Upper lobe of left lung (tissue), 6 donors: ENCODE measurements around the gene CLSTN3. TPM values are rescaled to one million over a fixed set of nuclear protein-coding genes. Genes with fewer than 3 reads are reported as not detected.
A peak's percentile ranks its signal among the peaks of the same experiment; 100 is the strongest.

ENCODE experiments used
- ATAC-seq, 2 donors: fragments of 200-7000 bp; cut with Tn5 transposase; one replicate each; pipeline ENCODE4 v1.9.1; 2022; ENCODE audit warnings: mild to moderate bottlenecking in 2 of 2, moderate library complexity in 2 of 2; ENCODE audit not compliant: low FRiP score in 2 of 2
- DNase-seq, 2 donors: peaks; one replicate each; pipeline ENCODE4 v3.0.0-alpha.2; 2019 to 2020
- H3K27ac ChIP-seq, 4 donors: fragments of 200-600 bp; sonication (generic); one replicate each; pipeline ENCODE4 v1.5.1; 2016 to 2019
- H3K27me3 ChIP-seq, 4 donors: fragments of 200-600 bp; sonication (generic); one replicate each; pipeline ENCODE4 v1.5.1; 2017 to 2019
- H3K36me3 ChIP-seq, 4 donors: fragments of 200-600 bp; sonication (generic); one replicate each; pipeline ENCODE4 v1.5.1; 2016 to 2019
- H3K4me1 ChIP-seq, 4 donors: fragments of 200-600 bp; sonication (generic); one replicate each; pipeline ENCODE4 v1.5.1; 2018 to 2019
- H3K4me3 ChIP-seq, 4 donors: fragments of 200-600 bp; sonication (generic); one replicate each; pipeline ENCODE4 v1.5.1; 2017 to 2019; ENCODE audit warnings: mild to moderate bottlenecking in 2 of 4, moderate library complexity in 1 of 4
- H3K9me3 ChIP-seq, 4 donors: fragments of 200-600 bp; sonication (generic); one replicate each; pipeline ENCODE4 v1.5.1; 2018 to 2019
- CTCF ChIP-seq, 6 experiments: fragments of 450-650 bp in 4 of 6; fragments of 200-600 bp in 2 of 6; sonication (generic) in 2 of 6; IDR thresholded peaks; one replicate each; pipeline ENCODE4 v1.5.1; 2016 to 2019; ENCODE audit warnings: antibody characterized with exemption in 6 of 6
- EP300 ChIP-seq, 4 donors: sonication (generic); formaldehyde crosslinking; IDR thresholded peaks; one replicate each; pipeline ENCODE4 v1.5.1; 2017; ENCODE audit warnings: antibody characterized with exemption in 4 of 4, control low read depth in 2 of 4
- POLR2A ChIP-seq, 4 donors: fragments of 450-650 bp; IDR thresholded peaks; one replicate each; pipeline ENCODE4 v1.5.1; 2016 to 2017; ENCODE audit warnings: antibody characterized with exemption in 4 of 4, mild to moderate bottlenecking in 2 of 4
- POLR2AphosphoS5 ChIP-seq, 2 donors: sonication (generic); formaldehyde crosslinking; IDR thresholded peaks; one replicate each; pipeline ENCODE4 v1.5.1; 2017; ENCODE audit warnings: antibody characterized with exemption in 2 of 2
- WGBS, 2 donors: methylation state at CpG; one replicate each; pipeline ENCODE4 v1.1.5; 2017 to 2018; 5-methylcytosine and 5-hydroxymethylcytosine counted together
- total RNA-seq, 6 donors: library from RNA; depleted of rRNA in 4 of 6; stranded (reverse); fragments of >200 nt in 4 of 6; gene quantifications; one replicate each; pipeline versions ENCODE4 v1.1.0 to v1.2.1, GENCODE V29; 2016 to 2021
- donor health status: DM: no; HTN: no; CAD: no; lungs with moderate emphysema.
- donor health status: DM: no; HTN: yes; CAD: no; lungs with severe emphysema.

Gene CLSTN3
- total RNA-seq, 6 donors from 2014 or later = 14.4 to 111 (median 39.0) TPM

GRCh38 chr12:7146228-7146627, 16.1 kb downstream of the CLSTN3 start:
- ATAC-seq (no peak), DNase-seq (no peak)
- H3K9me3 ChIP-seq = no peaks in the 10 kb centered on the region
- no peak overlapping the region for H3K4me3 ChIP-seq
- no peak overlapping the region for H3K27ac ChIP-seq
- H3K36me3 ChIP-seq = peaks cover 0 to 61% (median 25%) of the 10 kb centered on the region in 4 donors
- 90 to 93% methylated on average over 7 of the region's 7 CpGs for WGBS, 2 donors
- no peak for TF ChIP-seq POLR2AphosphoS5 (IDR thresholded peaks at IDR 0.05)
- no peak for TF ChIP-seq EP300 (IDR thresholded peaks at IDR 0.05)
- no peaks in the 10 kb centered on the region for H3K27me3 ChIP-seq
- H3K4me1 ChIP-seq = peaks cover 0 to 10% (median 0%) of the 10 kb centered on the region in 4 donors

GRCh38 chr12:7146906-7147305, 16.7 kb downstream of the CLSTN3 start:
- H3K9me3 ChIP-seq = no peaks in the 10 kb centered on the region
- ATAC-seq (no peak), DNase-seq (no peak)
- TF ChIP-seq POLR2A (IDR thresholded peaks at IDR 0.05) (no peak), EP300 (IDR thresholded peaks at IDR 0.05) (no peak), CTCF (IDR thresholded peaks at IDR 0.05) (no peak), POLR2AphosphoS5 (IDR thresholded peaks at IDR 0.05) (no peak)
- H3K4me1 ChIP-seq = peaks cover 0 to 10% (median 0%) of the 10 kb centered on the region in 4 donors
- H3K27ac ChIP-seq = no peak overlapping the region
- H3K27me3 ChIP-seq = no peaks in the 10 kb centered on the region
- H3K36me3 ChIP-seq = peaks cover 0 to 65% (median 25%) of the 10 kb centered on the region in 4 donors
- H3K4me3 ChIP-seq = no peak overlapping the region
- 94 to 100% methylated on average over 7 of the region's 7 CpGs for WGBS, 2 donors

DNA sequence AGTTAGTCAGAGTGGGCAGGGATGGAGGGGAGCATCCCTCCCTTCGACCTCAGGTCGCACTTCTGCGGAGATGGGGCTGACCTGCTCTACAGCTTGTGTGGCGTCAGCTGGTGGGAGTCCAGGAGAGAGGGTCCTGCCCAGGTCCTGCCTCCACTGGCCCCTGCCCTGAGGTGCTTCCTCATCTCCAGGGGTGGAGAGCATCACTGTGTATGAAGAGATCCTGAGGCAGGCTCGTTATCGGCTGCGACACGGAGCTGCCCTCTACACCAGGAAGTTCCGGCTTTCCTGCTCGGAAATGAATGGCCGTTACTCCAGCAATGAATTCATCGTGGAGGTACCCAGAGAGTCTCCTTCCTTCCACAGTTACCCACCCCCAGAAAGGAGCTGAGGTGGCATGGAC, 20.2 kb downstream of the CLSTN3 start:
- TF ChIP-seq POLR2A (IDR thresholded peaks at IDR 0.05) (no peak), CTCF (IDR thresholded peaks at IDR 0.05) (no peak), EP300 (IDR thresholded peaks at IDR 0.05) (no peak), POLR2AphosphoS5 (IDR thresholded peaks at IDR 0.05) (no peak)
- no peaks in the 10 kb centered on the region for H3K27me3 ChIP-seq
- peak overlapping the region in 2 of 4 donors; percentile 49 to 67 for H3K27ac ChIP-seq
- H3K9me3 ChIP-seq = no peaks in the 10 kb centered on the region
- ATAC-seq (no peak), DNase-seq (no peak)
- WGBS, 2 donors = 74 to 80% methylated on average over 7 to 12 of the region's 12 CpGs
- H3K36me3 ChIP-seq = peaks cover 0 to 74% (median 25%) of the 10 kb centered on the region in 4 donors
- H3K4me1 ChIP-seq = peaks cover 0 to 23% (median 11%) of the 10 kb centered on the region in 4 donors
- H3K4me3 ChIP-seq = no peak overlapping the region

DNA sequence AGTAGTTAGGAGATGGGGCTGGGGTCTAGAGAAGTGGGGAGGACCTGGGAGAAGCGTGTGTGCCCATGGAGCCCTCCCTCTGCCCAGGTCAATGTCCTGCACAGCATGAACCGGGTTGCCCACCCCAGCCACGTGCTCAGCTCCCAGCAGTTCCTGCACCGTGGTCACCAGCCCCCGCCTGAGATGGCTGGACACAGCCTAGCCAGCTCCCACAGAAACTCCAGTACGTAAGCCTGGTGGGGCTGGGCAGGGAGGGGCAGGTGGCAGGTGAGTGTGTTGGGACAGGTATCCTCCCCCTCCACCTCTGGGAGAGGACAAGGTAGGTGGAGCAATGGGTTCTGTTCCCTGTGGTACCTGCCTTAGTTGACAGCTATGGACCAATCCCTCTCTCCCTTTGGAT, 20.7 kb downstream of the CLSTN3 start:
- no peaks in the 10 kb centered on the region for H3K9me3 ChIP-seq
- WGBS, 2 donors = 88 to 96% methylated on average over 6 of the region's 6 CpGs
- DNase-seq (peak; percentile 35 to 53), ATAC-seq (no peak)
- H3K27ac ChIP-seq = peak overlapping the region in 3 of 4 donors; percentile 3 to 67 (median 49)
- TF ChIP-seq CTCF (IDR thresholded peaks at IDR 0.05) = no peak
- no peak for TF ChIP-seq POLR2A (IDR thresholded peaks at IDR 0.05)
- no peak for TF ChIP-seq EP300 (IDR thresholded peaks at IDR 0.05)
- H3K4me1 ChIP-seq = peaks cover 0 to 27% (median 12%) of the 10 kb centered on the region in 4 donors
- peaks cover 0 to 71% (median 24%) of the 10 kb centered on the region in 4 donors for H3K36me3 ChIP-seq
- no peaks in the 10 kb centered on the region for H3K27me3 ChIP-seq
- no peak overlapping the region for H3K4me3 ChIP-seq

DNA sequence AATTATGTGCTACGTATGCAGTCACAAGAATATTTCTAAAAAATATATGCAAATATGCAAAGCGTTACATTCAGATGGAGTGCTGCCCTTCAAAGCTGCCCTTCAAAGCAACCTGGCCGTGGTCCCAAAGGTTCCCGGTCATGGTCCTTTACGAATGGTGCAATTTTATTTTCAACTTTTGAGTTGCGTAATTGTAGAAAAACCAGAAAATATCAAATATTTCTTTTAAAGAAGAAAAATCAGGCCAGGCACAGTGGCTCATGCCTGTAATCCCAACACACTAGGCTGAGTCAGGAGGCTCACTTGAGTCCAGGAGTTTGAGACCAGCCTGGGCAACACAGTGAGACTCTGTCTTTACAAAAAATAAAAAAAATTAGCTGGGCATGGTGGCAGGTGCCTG, 21.4 kb downstream of the CLSTN3 start:
- ATAC-seq (no peak), DNase-seq (peak in 1 of 2 donors; percentile 56)
- H3K4me3 ChIP-seq = no peak overlapping the region
- TF ChIP-seq POLR2AphosphoS5 (IDR thresholded peaks at IDR 0.05) (no peak), EP300 (IDR thresholded peaks at IDR 0.05) (peak in 1 of 4 donors; percentile 77)
- H3K27ac ChIP-seq = peak overlapping the region in 2 of 4 donors; percentile 66 to 67
- H3K9me3 ChIP-seq = no peaks in the 10 kb centered on the region
- 65 to 71% methylated on average over 6 of the region's 6 CpGs for WGBS, 2 donors
- H3K27me3 ChIP-seq = no peaks in the 10 kb centered on the region
- peaks cover 0 to 27% (median 12%) of the 10 kb centered on the region in 4 donors for H3K4me1 ChIP-seq
- H3K36me3 ChIP-seq = peaks cover 0 to 64% (median 21%) of the 10 kb centered on the region in 4 donors

DNA sequence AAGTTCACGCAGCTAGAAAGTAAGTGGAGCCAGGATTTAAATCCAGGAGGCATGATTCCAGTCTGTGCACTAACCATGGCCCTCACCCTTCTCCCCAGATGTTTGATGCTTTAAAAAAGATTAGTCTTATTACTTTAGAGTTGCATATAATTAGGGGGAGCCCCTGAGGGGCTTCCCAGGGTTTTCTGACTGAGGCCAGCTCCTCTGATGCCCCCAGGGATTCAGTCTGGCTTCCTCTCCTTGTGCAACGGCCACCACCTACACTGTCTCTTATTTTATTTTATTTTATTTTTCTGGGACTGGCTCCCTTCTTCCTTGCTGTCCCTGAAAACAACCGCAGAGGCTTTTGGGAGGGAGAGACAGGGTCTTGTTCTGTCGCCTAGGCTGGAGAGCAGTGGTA, 22.6 kb downstream of the CLSTN3 start:
- Histone ChIP-seq H3K27ac (peak overlapping the region in 2 of 4 donors; percentile 16 to 56), H3K9me3 (no peaks in the 10 kb centered on the region), H3K27me3 (no peaks in the 10 kb centered on the region), H3K4me1 (peaks cover 0 to 36% (median 16%) of the 10 kb centered on the region in 4 donors), H3K4me3 (no peak overlapping the region), H3K36me3 (peaks cover 0 to 62% (median 17%) of the 10 kb centered on the region in 4 donors)
- WGBS, 2 donors = 85 to 86% methylated on average over 4 of the region's 4 CpGs
- no peak for TF ChIP-seq EP300 (IDR thresholded peaks at IDR 0.05)
- no peak for TF ChIP-seq POLR2AphosphoS5 (IDR thresholded peaks at IDR 0.05)
- TF ChIP-seq CTCF (IDR thresholded peaks at IDR 0.05) = no peak
- no peak for TF ChIP-seq POLR2A (IDR thresholded peaks at IDR 0.05)
- no peak for DNase-seq
- ATAC-seq = no peak
